GM10266 (cell line): ENCODE data around the gene TEX36.

Experiments
- DNase-seq: peaks from one replicate; pipeline ENCODE4 v3.0.0; 2012; ENCODE audit errors: extremely low spot score
- TF ChIP-seq, protein P1 (sequence below): IDR thresholded peaks from 2 replicates; pipeline ENCODE4 v1.5.1; 2012; ENCODE audit warnings: mild to moderate bottlenecking, low read depth; ENCODE audit not compliant: control insufficient read depth, insufficient read depth; ENCODE audit errors: missing control alignments

The TEX36 gene

DNA sequence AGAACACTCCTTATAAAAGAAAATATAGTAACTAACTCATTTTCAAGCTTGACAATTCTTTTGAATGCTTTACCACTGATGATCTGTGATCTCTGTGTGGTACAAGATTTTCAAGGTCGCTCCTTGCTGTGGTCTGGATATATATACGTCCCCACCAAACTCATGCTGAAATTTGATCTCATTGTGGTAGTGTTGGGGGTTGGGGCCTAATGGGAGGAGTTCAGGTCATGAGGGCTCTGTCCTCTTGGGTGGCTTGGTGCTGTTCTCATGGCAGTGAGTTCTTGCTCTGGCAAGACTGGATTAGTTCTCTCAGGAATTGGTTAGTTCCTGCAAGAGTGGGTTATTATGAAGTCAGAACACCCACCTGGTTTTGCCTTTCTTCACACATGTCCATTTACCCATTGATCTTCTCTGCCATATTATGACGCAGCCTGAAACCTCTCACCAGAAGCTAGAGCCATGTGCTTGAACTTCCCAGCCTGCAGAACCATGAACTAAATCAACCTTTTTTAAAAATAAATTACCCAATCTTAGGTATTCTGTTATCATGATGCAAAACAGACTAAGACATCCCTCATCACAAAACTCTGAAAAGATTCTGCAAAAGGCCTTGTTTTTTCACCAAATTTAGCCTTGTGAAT lies 28.3 kb upstream of the TEX36 start:
- no peak for DNase-seq
- TF ChIP-seq, protein P1, sequence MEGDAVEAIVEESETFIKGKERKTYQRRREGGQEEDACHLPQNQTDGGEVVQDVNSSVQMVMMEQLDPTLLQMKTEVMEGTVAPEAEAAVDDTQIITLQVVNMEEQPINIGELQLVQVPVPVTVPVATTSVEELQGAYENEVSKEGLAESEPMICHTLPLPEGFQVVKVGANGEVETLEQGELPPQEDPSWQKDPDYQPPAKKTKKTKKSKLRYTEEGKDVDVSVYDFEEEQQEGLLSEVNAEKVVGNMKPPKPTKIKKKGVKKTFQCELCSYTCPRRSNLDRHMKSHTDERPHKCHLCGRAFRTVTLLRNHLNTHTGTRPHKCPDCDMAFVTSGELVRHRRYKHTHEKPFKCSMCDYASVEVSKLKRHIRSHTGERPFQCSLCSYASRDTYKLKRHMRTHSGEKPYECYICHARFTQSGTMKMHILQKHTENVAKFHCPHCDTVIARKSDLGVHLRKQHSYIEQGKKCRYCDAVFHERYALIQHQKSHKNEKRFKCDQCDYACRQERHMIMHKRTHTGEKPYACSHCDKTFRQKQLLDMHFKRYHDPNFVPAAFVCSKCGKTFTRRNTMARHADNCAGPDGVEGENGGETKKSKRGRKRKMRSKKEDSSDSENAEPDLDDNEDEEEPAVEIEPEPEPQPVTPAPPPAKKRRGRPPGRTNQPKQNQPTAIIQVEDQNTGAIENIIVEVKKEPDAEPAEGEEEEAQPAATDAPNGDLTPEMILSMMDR = no peak

DNA sequence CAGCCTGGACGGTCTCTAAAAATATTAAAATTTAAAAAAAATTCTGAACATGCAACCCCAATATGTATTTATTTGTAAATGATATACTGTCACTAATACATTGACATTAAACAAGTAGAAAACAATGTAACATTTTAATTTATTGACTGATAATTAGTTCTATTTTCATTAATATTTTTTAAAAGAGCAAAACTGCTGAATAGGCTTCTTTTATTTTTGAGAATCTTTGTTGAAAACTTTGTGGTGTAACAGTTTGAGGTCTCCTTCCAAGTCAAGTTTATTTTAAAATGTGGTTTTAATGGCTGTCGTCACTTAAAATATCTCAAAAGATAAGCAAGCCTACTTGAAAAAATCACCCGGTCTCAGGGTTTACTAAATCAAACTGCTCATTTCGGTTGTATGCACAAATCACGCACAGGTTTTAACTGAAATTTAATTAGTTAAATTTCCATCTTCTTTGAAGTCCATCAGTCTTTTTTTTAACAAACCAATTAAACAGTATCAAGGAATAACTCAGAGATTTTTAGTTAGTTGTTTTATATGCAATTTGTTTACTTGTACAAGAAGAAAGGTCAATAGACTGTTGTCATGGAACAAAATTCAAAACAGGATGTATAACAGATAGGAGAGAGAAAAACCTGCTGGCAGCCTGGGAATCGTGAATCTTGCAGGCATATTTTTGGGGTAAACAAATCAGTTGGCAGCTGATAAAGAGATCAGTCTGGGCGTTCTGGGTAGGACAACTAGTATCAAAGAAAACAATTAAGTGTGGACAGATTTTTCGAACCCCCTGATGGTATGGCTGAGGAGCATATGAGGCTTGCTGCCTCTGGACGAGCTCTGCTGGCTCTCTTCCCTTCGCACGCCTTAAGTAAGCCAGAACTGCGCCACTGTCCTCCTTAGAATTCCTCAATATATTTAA lies 26.9 kb upstream of the TEX36 start:
- TF ChIP-seq, protein P1 = no peak
- DNase-seq = no peak

DNA sequence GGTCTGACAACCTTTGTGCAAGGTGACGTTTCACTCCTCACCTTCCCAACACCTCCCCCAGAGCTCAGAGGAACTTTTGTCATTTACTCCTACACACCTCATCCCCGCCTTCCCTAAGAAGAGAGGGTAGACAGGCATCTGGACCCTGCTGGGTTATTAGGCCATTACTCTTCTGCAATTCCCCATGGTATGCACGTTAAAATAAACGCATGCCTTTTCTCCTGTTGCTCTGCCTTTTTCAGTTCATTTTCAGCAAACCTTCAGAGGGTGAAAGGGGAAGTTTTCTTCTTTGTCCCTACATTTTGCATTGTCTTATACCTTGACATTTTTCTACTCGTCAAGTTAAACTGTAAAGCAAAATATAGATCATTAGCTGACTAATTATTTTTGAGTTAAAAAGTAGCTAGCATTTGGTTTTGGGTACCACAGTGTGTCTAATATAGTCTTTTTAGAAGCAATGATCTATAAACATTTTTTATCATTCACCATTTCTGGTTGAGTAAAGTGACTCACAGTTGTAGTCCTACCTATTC lies 26.1 kb upstream of the TEX36 start:
- TF ChIP-seq, protein P1 = no peak

DNA sequence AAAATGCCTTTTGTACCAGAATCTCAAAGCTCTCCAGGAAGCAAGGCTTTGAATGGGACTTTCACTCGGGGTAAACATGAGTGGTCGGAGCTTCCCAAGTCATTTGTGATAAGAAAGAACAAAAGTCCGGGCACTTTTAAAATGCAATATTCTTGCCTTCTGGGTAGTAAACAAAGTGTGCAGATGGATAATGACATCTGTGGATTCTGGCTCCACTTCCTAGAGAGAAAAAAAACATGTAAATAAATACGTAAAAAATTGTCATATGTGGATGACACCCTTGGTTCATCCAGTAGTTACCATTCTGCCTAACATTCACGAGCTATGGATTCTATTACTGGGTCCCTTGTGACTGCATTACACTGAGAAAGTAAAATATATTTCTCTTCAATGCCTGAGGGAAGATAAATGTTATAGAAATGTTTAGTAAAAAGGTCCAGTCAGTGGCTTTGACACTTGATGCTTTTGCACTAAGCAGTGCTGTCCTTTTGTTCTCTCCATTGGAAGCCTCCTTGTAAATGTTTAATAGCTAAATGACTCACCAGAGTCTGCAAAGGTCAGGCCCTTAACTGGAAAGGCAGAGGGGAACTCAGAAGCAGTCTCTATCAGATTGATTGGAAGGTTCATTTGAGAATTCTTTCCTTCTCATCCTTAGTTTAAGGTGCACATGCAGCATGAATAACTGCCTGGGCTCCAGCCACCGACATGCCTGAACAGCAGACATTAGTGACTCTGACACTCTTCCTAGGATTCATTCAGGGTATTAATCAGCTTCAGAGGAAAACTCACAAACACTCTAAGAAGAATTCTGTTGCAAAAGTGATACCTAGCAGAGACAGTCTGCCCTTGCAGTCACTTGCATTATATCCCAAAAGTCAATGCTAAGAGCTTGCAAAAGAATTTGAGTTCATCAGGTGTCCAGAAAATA lies 24.8 kb upstream of the TEX36 start:
- DNase-seq = no peak
- TF ChIP-seq, protein P1 = no peak

More for the DNA sequence above, 26.1 kb upstream of the TEX36 start:
- DNase-seq = no peak

DNA sequence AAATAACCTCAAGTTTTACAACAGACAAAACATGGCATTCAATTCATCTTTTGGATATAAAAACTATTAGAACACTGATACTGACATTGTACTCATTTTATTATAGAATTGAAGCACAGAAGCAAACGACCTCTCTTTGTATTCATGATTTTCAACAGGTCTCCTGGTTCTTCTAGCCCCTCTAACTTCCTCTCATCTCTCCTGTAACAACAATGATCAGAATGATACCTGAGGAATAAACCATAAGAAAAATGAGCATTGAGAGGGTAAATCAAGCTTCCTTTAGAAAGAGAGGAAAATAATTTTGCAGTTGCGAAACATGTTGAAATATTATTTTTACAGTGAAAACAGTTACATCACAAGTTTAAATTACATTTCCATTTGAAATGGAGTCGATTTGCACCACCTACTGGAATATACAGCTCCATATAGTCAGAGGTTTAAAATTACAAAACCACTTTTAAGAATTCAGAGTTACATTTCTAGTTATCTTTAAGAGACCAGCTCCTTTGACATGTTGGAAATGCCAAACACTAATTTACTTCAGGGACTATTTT lies 17.5 kb upstream of the TEX36 start:
- DNase-seq = no peak
- TF ChIP-seq, protein P1 = no peak

DNA sequence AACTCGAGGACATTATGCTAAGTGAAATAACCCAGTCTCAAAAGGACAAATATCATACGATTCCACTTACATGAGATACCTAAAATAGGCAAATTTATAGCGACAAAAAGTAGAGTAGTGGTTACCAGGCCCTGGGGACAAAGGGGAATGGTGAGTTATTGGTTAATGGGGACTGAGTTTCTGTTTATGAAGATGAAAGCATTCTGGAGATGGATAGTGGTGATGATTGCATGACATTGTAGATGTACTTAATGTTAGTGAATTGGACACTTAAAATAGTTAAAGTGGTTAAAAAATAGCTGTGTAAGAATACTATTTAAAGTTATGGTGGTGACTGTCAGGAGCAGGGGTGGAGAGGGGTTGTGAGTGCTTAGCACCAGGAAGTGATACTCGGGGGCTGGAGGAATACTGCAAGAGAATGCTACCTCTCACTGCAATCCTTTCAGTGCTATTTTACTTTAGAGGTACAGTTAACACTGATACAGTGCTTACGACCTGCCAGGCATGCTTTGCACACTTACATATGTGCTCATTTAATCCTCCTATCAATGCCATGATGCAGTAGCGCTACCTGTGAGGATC lies 16.7 kb upstream of the TEX36 start:
- no peak for DNase-seq
- TF ChIP-seq, protein P1 = no peak
